Stimulated activated CD4-positive, alpha-beta T cell treated with anti-CD3 and anti-CD28 coated beads, Interleukin-1b, Interleukin-23, amount 100 ng/mL, for 1 hour (primary cell): ENCODE measurements around the gene CLEC16A.

ENCODE experiments used
- DNase-seq, 2 donors: peaks; one replicate each; pipeline ENCODE4 v3.0.0-alpha.2; 2020; ENCODE audit warnings: low read depth in 2 of 2

CLEC16A gene

GRCh38 chr16:10988879-10989278 lies 44.5 kb downstream of the CLEC16A start:
- no peak for DNase-seq

GRCh38 chr16:10989559-10989958 lies 45.2 kb downstream of the CLEC16A start:
- DNase-seq = no peak

GRCh38 chr16:10990378-10990777 lies 46.0 kb downstream of the CLEC16A start:
- DNase-seq = no peak

- no peak for DNase-seq
Observed at GRCh38 chr16:10992112-10992511, 47.7 kb downstream of the CLEC16A start.

- DNase-seq = no peak
Observed at GRCh38 chr16:10992797-10993196, 48.4 kb downstream of the CLEC16A start.

- no peak for DNase-seq
Observed at GRCh38 chr16:10993649-10994048, 49.3 kb downstream of the CLEC16A start.

GRCh38 chr16:10994571-10994970 lies 50.2 kb downstream of the CLEC16A start:
- no peak for DNase-seq

GRCh38 chr16:10995565-10995964 lies 51.2 kb downstream of the CLEC16A start:
- no peak for DNase-seq

GRCh38 chr16:10997485-10997884 lies 53.1 kb downstream of the CLEC16A start:
- no peak for DNase-seq

GRCh38 chr16:10999300-10999699 lies 54.9 kb downstream of the CLEC16A start:
- no peak for DNase-seq

GRCh38 chr16:11001611-11002010 lies 57.2 kb downstream of the CLEC16A start:
- DNase-seq = no peak

- no peak for DNase-seq
Observed at GRCh38 chr16:11003141-11003540, 58.8 kb downstream of the CLEC16A start.

GRCh38 chr16:11004351-11004750 lies 60.0 kb downstream of the CLEC16A start:
- DNase-seq = no peak

GRCh38 chr16:11004973-11005610 lies 60.7 kb downstream of the CLEC16A start:
- no peak for DNase-seq

- no peak for DNase-seq
Observed at GRCh38 chr16:11005611-11005975, 61.2 kb downstream of the CLEC16A start.

- DNase-seq = no peak
Observed at GRCh38 chr16:11006656-11007055, 62.3 kb downstream of the CLEC16A start.

GRCh38 chr16:11007714-11008280 lies 63.4 kb downstream of the CLEC16A start:
- DNase-seq = no peak

- DNase-seq = no peak
Observed at GRCh38 chr16:11009027-11009755, 64.8 kb downstream of the CLEC16A start.

- DNase-seq = no peak
Observed at GRCh38 chr16:11010575-11011221, 66.3 kb downstream of the CLEC16A start.

- no peak for DNase-seq
Observed at GRCh38 chr16:11011326-11011725, 67.0 kb downstream of the CLEC16A start.

- no peak for DNase-seq
Observed at GRCh38 chr16:11012841-11013240, 68.5 kb downstream of the CLEC16A start.

GRCh38 chr16:11014136-11014535 lies 69.8 kb downstream of the CLEC16A start:
- no peak for DNase-seq

- no peak for DNase-seq
Observed at GRCh38 chr16:11015076-11015475, 70.7 kb downstream of the CLEC16A start.
